ENCODE measurements around the gene GALNT12.

GRCh38 chr9:98838868-98839565, 31.5 kb downstream of the GALNT12 start:
- TF ChIP-seq CTCF (optimal IDR thresholded peaks at IDR 0.05 in 1 of 3, IDR thresholded peaks at IDR 0.05 in 1 of 3, conservative IDR thresholded peaks at IDR 0.05 in 1 of 3; ENCODE audit: extremely low read depth in 1 of 3, insufficient read depth in 2 of 3, low read length in 3 of 3) = no peak
- no peak for TF ChIP-seq EZH2 (IDR thresholded peaks at IDR 0.05; ENCODE audit: low read length)
